SIG-M5 treated with dmso at 0.1 percent for 504 hours (cell line): Measurements from ENCODE around the gene KIRREL3.
A peak's percentile ranks its signal among the peaks of the same experiment; 100 is the strongest.

ENCODE experiments used
- DNase-seq: peaks from one replicate; lab custom pipeline; 2025; ENCODE audit not compliant: unreplicated experiment; lab: John Stamatoyannopoulos, UW

KIRREL3 gene

DNA sequence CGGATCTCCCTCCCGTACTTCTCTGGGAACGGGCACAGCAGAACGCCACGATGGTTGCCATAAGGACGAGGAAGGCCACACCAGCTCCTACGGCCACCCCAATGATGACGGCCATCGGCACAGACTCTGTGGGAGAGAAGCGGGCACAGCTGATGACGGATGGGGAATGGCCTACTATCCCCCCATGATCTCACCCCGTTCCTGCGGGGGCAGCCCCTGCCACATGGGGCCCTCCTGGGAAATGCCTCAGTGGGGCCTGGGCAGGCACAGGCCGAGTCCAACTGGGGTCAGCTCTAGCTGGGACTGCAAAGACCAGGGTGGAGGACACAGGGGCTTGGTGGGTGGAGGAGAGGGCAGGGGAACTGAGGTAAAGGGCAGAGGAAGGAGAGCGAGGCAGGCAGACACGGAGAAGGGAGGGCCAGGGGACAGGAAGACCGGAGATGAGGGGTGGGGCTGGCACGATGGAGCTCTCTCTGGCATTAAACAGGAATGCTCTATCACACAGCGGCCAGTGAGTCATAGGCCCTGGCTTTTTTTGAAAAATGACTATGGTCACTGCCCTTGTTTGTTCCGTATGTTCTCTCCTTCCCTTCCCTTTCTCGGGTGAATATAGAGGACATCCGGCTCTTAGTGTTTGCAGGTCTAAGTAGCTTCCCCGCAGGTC is 569.0 kb downstream of the KIRREL3 start:
- no peak for DNase-seq

DNA sequence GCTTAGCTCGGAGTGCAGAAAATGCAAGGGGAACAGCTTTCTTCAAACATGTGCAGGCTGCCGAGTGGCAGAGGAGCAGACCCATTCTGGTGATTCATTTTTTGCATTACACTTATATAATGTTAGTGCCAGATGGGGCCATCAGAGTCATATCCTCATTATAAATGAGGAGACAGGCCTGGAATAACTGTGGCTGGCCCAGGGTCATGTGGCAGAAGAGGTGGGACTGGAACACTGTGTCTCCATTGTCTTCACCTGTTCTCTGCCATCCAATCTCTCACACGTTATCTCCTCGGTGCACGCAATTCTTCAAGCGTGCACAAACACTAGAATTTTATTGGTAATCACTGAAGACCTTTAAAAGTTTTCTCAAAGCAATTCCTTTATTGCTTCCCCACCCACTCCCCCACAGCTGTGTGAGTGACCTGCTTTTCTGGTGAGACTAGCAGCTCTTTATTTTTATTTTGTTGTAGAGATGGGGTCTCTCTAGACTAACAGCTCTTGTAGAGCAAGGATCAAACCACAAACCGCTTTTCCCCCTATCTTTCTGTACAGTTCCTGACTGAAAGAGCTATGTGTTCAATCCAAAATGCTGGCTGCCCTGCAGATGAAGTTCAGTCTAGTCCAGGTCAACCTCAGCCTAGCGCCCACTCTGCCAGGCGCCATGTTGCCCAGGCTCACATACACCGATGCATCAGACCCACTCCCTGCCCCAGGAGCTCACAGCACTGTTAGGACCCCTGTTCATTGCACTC is 569.8 kb downstream of the KIRREL3 start:
- DNase-seq, result no peak

- DNase-seq, result no peak
Measured at GRCh38 chr11:126426820-126427749, 573.5 kb downstream of the KIRREL3 start.

DNA sequence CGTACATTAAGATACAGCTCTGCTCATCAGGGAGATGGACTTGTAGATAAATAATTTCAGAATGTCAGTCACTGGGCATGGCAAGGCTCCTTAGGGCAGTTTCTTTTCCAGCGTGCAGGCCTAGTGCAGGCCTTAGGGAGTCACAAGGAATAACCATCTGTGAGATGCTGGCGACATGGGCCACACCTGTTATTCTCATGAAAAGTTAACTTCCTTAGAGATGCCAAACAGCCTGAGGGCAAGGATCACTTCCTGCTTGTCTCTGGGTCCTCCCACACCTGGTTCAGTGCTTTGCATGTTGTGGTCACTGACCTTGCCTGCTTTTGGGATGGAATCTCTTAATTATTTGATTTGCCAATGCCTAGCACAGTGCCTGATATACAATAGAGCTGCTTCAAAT is 574.5 kb downstream of the KIRREL3 start:
- no peak for DNase-seq

- DNase-seq, result no peak
Measured at GRCh38 chr11:126424471-126425039, 576.0 kb downstream of the KIRREL3 start.

GRCh38 chr11:126423743-126424142 is 576.8 kb downstream of the KIRREL3 start:
- no peak for DNase-seq

DNA sequence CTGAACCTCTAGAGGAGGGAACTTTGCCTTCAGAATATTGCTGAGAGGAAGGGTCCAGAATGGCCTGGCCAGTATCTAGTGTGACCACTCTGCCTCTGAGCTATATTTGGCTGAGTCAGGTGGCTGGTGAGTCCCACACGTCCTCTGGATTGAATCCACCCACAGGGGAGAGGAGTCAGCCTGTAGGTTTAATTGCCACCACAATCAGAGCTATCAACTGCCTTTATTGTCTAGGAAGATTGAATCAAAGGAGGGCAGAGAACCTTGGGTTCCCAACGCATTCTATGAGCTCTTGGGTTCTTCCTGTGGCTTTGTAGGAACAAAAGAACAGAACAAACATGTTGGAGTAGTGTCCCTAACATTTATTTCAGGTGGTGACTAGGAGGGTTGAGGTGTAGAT is 577.4 kb downstream of the KIRREL3 start:
- no peak for DNase-seq

- DNase-seq, result no peak
Measured at GRCh38 chr11:126422446-126422845, 578.1 kb downstream of the KIRREL3 start.

GRCh38 chr11:126421271-126421671 is 579.3 kb downstream of the KIRREL3 start:
- DNase-seq, result no peak

GRCh38 chr11:126420698-126421256 is 579.8 kb downstream of the KIRREL3 start:
- no peak for DNase-seq

GRCh38 chr11:126419801-126420697 is 580.5 kb downstream of the KIRREL3 start:
- peak; percentile 72 for DNase-seq

DNA sequence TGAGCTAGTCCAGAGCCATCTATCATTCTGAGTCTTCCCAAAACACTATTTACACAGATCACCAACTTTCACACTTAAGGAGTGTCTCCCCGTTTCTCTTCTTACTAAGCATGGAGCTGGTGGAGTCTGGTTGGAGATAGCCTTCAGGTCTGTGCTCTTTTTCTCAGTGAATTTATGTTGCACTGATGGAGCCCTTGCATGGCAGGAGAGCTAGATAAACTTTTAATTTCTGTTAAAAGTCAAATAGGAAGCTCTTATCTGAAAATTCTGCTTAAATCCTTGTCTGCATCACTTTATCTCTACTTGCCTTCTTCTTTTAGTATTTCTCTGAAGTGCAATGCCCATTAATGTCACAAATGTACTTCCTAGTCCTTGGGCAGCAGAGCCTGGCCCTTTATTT is 581.7 kb downstream of the KIRREL3 start:
- DNase-seq, result no peak

DNA sequence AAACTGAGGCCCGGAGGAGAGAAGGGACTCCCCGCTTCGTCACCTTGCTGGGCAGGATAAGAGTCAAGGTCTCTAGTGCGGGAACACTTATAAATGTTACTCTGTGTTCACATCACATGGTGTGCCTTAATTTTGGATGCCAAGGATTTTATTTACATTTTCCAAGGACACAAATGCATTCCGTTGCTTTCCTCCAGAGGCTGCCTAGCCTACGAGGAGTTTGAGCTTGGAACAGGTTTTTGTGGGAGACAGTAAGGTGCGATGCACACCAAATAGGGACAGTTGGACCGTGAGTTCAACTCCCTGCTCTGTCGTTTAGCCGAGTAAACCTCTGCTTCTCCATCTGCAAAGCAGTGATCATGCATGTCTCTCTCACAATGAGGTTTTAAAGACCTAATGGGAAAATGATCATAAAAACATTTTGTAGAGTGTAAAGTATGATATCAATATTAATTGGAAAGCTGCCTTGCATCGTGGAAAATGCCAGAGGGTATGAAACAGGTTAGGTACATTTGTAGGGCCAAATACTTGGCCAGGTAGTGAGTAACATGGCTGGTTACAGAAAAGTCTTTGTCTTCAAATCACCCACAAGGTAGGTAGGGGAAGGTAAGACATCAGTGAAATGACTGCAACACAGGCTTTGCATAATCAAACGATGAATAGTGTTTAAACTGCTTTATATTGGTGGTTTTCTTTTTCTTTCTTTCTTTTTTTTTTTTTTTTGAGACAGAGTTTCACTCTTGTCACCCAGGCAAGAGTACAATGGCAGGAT is 583.3 kb downstream of the KIRREL3 start:
- no peak for DNase-seq

DNA sequence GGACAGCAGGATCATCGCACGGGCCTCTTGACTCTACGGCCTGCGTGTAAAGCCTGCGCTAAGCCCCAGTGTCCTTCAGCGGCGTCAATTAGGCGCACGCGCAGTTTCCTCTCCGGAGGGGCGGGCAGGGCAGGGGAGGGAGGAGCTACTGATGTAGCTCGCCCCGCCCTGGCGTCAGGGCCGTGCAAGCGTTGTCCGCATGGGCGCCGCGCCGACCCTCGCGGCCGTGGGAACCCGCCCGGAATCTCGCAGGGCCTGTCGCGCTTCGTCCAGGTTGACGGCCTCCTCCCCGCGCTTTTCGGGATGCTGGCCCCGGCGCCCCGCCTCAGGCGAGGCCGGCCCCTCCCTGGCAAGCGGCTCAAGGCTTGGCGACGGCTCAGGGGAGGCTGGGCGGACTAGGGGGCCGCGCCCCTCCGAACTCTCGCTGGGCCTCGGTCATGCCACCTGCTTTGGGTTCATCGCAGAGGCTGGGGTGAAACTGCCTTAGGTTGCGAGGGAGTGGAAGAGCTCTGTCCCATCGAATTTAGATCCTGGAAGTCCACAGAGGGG is 584.0 kb downstream of the KIRREL3 start:
- DNase-seq, result no peak

- DNase-seq, result no peak
Measured at GRCh38 chr11:126415669-126416420, 584.7 kb downstream of the KIRREL3 start.

- no peak for DNase-seq
Measured at GRCh38 chr11:126415128-126415527, 585.4 kb downstream of the KIRREL3 start.

GRCh38 chr11:126414615-126415014 is 586.0 kb downstream of the KIRREL3 start:
- no peak for DNase-seq

GRCh38 chr11:126413843-126414405 is 586.6 kb downstream of the KIRREL3 start:
- DNase-seq, result no peak
